HepG2 (cell line): ENCODE results near the gene ADAP2. TPM values are rescaled to one million over a fixed set of nuclear protein-coding genes. Genes with fewer than 3 reads are reported as not detected.
A peak's percentile ranks its signal among the peaks of the same experiment; 100 is the strongest.

Experiments
- EZH2 ChIP-seq: conservative IDR thresholded peaks from 2 replicates; pipeline ENCODE4 v1.6.1; 2012; ENCODE audit warnings: mild to moderate bottlenecking, low read depth, low read length, moderate library complexity
- HES4 ChIP-seq: sonication (generic); formaldehyde crosslinking; IDR thresholded peaks from 2 replicates; pipeline ENCODE4 v1.9.0; 2021; ENCODE audit warnings: mild to moderate bottlenecking, missing genetic modification reagents, borderline replicate concordance
- JUN ChIP-seq: sonication (generic); formaldehyde crosslinking; IDR thresholded peaks from 2 replicates; pipeline ENCODE4 v1.4.0; 2020; ENCODE audit warnings: mild to moderate bottlenecking, missing genetic modification reagents
- KLF13 ChIP-seq: sonication (generic); formaldehyde crosslinking; IDR thresholded peaks from 2 replicates; pipeline ENCODE4 v1.4.0; 2020; ENCODE audit warnings: mild to moderate bottlenecking, missing genetic modification reagents
- RBFOX2 ChIP-seq: fragments of 200-400 bp; formaldehyde crosslinking; IDR thresholded peaks from 2 replicates; pipeline ENCODE4 v1.6.1; 2017; ENCODE audit warnings: low read depth, mild to moderate bottlenecking, low read length
- SOX13 ChIP-seq, 3 experiments: fragments of 450-650 bp in 1 of 3; sonication (generic) in 1 of 3; formaldehyde crosslinking in 1 of 3; IDR thresholded peaks in 2 of 3; conservative IDR thresholded peaks in 1 of 3; 2 replicates each; pipeline versions ENCODE4 v1.5.0 to v1.6.1; 2016 to 2020; ENCODE audit warnings: antibody characterized with exemption in 1 of 3, mild to moderate bottlenecking in 1 of 3, missing compliant biosample characterization in 1 of 3, missing genetic modification reagents in 1 of 3, moderate library complexity in 1 of 3
- SRF ChIP-seq: IDR thresholded peaks from 2 replicates; pipeline ENCODE4 v1.6.1; 2011; ENCODE audit warnings: mild to moderate bottlenecking, low read depth, low read length, moderate library complexity
- SRSF4 ChIP-seq: fragments of 200-400 bp; formaldehyde crosslinking; IDR thresholded peaks from one replicate; pipeline ENCODE4 v1.6.1; 2018; ENCODE audit warnings: mild to moderate bottlenecking, low read depth, low read length, moderate library complexity; ENCODE audit not compliant: poor library complexity, severe bottlenecking
- STAT5B ChIP-seq: sonication (generic); formaldehyde crosslinking; IDR thresholded peaks from 2 replicates; pipeline ENCODE4 v1.4.0; 2020; ENCODE audit warnings: missing genetic modification reagents
- THAP11 ChIP-seq: IDR thresholded peaks from 2 replicates; pipeline ENCODE4 v1.6.1; 2016; ENCODE audit warnings: missing biosample characterization, missing genetic modification reagents
- TOE1 ChIP-seq: sonication (generic); formaldehyde crosslinking; IDR thresholded peaks from 2 replicates; pipeline ENCODE4 v1.4.0; 2020; ENCODE audit warnings: mild to moderate bottlenecking, missing genetic modification reagents
- YEATS2 ChIP-seq: sonication (generic); formaldehyde crosslinking; IDR thresholded peaks from 2 replicates; pipeline ENCODE4 v1.4.0; 2020; ENCODE audit warnings: missing genetic modification reagents, borderline replicate concordance
- ZNF280B ChIP-seq: sonication (generic); formaldehyde crosslinking; IDR thresholded peaks from 2 replicates; pipeline ENCODE4 v1.5.0; 2020; ENCODE audit warnings: missing genetic modification reagents, mild to moderate bottlenecking, borderline replicate concordance
- ZNF562 ChIP-seq: sonication (generic); formaldehyde crosslinking; IDR thresholded peaks from 2 replicates; pipeline ENCODE4 v1.8.0; 2022; ENCODE audit warnings: missing genetic modification reagents, borderline replicate concordance
- polyA plus RNA-seq, 8 experiments: library from polyadenylated mRNA; depleted of rRNA in 3 of 8; stranded (reverse) in 7 of 8; unstranded in 1 of 8; fragments of >200 nt; fragmentation: Illumina TruSeq in 4 of 8; extraction: Trizol in 4 of 8; gene quantifications; 2 replicates each; pipeline versions ENCODE4 v1.2.1 to v1.2.3, GENCODE V29; 2011 to 2016; ENCODE audit warnings: low read depth in 4 of 8, missing spikeins in 1 of 8, mixed read lengths in 1 of 8; ENCODE audit not compliant: insufficient read depth in 1 of 8
- total RNA-seq, 5 experiments: library from RNA; depleted of rRNA; stranded (reverse); fragments of >200 nt; fragmentation: Illumina TruSeq; extraction: Trizol; gene quantifications; 2 replicates each; pipeline ENCODE4 v1.2.3, GENCODE V29; 2016; ENCODE audit warnings: low read depth in 1 of 5
- TF ChIP-seq, protein P1 (sequence below): sonication (generic); formaldehyde crosslinking; IDR thresholded peaks from 2 replicates; pipeline ENCODE4 v1.4.0; 2020; ENCODE audit warnings: missing genetic modification reagents, borderline replicate concordance
- TF ChIP-seq, protein P2 (sequence below): sonication (generic); formaldehyde crosslinking; IDR thresholded peaks from 2 replicates; pipeline ENCODE4 v1.4.0; 2020; ENCODE audit warnings: mild to moderate bottlenecking, missing genetic modification reagents, borderline replicate concordance
- TF ChIP-seq, protein P3 (sequence below): sonication (generic); formaldehyde crosslinking; IDR thresholded peaks from 2 replicates; pipeline ENCODE4 v1.4.0; 2020; ENCODE audit warnings: mild to moderate bottlenecking, missing genetic modification reagents
- TF ChIP-seq, protein P4 (sequence below): sonication (generic); formaldehyde crosslinking; IDR thresholded peaks from 2 replicates; pipeline ENCODE4 v1.4.0; 2020; ENCODE audit warnings: missing genetic modification reagents, borderline replicate concordance

ADAP2 gene
- total and polyA plus RNA-seq, 2 of the 13 experiments (the other 11 are each of a cell fraction or from before 2014, with no cell fraction given), result 0.51 to 0.70 TPM

DNA sequence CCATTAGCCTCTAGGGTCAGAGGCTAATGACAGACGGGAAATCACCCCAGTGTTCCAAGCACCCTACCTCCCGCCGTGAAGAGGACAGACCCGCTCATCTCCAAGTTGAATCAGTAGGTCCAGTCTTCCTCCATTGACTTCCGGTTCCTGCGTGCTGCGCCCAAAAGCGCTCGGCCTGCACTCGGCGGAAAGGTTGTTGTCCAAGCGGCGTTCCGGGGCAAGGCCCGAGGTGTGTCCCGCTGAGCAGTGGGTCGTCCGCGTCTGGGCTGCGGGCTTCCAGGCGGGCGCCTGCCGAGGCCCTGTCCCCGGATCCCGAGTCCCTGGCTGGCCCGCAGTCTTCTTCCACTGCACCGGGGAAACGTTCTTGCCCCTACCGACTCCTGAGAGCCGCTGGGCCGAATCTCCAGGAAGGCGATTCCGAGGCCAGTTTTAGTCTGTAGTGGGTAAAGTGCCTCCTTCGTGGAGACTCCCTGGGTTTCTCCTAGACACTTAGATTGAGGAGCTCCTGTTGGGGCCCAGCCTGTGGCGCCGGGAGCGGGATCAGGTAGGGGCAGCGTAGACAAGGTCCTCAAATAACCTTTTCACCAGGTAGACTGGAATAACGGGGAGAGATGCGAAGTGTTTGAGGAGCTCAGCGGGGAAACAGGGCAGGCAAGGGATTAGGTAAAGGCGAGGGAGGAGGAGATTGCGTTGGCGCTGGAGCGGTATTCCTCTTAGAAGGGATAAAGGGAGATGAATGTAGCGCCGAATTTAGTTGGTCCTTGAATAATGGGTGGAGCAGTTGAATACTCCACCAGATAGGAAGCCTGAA is 15.4 kb upstream of the ADAP2 start, which contains the start of gene TEFM (continued):
- TF ChIP-seq, protein P1, sequence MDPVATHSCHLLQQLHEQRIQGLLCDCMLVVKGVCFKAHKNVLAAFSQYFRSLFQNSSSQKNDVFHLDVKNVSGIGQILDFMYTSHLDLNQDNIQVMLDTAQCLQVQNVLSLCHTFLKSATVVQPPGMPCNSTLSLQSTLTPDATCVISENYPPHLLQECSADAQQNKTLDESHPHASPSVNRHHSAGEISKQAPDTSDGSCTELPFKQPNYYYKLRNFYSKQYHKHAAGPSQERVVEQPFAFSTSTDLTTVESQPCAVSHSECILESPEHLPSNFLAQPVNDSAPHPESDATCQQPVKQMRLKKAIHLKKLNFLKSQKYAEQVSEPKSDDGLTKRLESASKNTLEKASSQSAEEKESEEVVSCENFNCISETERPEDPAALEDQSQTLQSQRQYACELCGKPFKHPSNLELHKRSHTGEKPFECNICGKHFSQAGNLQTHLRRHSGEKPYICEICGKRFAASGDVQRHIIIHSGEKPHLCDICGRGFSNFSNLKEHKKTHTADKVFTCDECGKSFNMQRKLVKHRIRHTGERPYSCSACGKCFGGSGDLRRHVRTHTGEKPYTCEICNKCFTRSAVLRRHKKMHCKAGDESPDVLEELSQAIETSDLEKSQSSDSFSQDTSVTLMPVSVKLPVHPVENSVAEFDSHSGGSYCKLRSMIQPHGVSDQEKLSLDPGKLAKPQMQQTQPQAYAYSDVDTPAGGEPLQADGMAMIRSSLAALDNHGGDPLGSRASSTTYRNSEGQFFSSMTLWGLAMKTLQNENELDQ (CRISPR knock-in tag), result peak; percentile 93; the same call in 1 of the 2 replicates
- TF ChIP-seq KLF13 (CRISPR knock-in tag) (no peak; the same call in 1 of the 2 replicates), ZNF562 (CRISPR knock-in tag) (no peak), JUN (CRISPR knock-in tag) (peak; percentile 63; the same call in 1 of the 2 replicates), YEATS2 (CRISPR knock-in tag) (peak; percentile 97), SRF (peak; percentile 65; the same call in 1 of the 2 replicates), STAT5B (peak; percentile 91), TOE1 (peak; percentile 74; the same call in 1 of the 2 replicates), ZNF280B (CRISPR knock-in tag) (peak; percentile 90), EZH2 (no peak), SOX13 (IDR thresholded peaks at IDR 0.05) (no peak), SOX13 (CRISPR knock-in tag; conservative IDR thresholded peaks at IDR 0.05 in 1 of 2, IDR thresholded peaks at IDR 0.05 in 1 of 2) (peak in 1 of 2 experiments; percentile 60; a peak in 2 of 4 replicates), SRSF4 (no peak), RBFOX2 (peak; percentile 91), THAP11 (peak; percentile 95), HES4 (peak; percentile 44; the same call in 1 of the 2 replicates)
- TF ChIP-seq, protein P2, sequence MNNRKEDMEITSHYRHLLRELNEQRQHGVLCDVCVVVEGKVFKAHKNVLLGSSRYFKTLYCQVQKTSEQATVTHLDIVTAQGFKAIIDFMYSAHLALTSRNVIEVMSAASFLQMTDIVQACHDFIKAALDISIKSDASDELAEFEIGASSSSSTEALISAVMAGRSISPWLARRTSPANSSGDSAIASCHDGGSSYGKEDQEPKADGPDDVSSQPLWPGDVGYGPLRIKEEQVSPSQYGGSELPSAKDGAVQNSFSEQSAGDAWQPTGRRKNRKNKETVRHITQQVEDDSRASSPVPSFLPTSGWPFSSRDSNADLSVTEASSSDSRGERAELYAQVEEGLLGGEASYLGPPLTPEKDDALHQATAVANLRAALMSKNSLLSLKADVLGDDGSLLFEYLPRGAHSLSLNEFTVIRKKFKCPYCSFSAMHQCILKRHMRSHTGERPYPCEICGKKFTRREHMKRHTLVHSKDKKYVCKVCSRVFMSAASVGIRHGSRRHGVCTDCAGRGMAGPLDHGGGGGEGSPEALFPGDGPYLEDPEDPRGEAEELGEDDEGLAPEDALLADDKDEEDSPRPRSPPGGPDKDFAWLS (CRISPR knock-in tag), result no peak
- TF ChIP-seq, protein P3, sequence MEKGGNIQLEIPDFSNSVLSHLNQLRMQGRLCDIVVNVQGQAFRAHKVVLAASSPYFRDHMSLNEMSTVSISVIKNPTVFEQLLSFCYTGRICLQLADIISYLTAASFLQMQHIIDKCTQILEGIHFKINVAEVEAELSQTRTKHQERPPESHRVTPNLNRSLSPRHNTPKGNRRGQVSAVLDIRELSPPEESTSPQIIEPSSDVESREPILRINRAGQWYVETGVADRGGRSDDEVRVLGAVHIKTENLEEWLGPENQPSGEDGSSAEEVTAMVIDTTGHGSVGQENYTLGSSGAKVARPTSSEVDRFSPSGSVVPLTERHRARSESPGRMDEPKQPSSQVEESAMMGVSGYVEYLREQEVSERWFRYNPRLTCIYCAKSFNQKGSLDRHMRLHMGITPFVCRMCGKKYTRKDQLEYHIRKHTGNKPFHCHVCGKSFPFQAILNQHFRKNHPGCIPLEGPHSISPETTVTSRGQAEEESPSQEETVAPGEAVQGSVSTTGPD (CRISPR knock-in tag), result no peak
- TF ChIP-seq, protein P4, sequence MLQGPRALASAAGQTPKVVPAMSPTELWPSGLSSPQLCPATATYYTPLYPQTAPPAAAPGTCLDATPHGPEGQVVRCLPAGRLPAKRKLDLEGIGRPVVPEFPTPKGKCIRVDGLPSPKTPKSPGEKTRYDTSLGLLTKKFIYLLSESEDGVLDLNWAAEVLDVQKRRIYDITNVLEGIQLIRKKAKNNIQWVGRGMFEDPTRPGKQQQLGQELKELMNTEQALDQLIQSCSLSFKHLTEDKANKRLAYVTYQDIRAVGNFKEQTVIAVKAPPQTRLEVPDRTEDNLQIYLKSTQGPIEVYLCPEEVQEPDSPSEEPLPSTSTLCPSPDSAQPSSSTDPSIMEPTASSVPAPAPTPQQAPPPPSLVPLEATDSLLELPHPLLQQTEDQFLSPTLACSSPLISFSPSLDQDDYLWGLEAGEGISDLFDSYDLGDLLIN (CRISPR knock-in tag), result peak; percentile 81; the same call in 1 of the 2 replicates
